GM19193 (cell line): ENCODE results near the gene PHLPP1.

ENCODE experiments used
- POLR2A ChIP-seq: IDR thresholded peaks from 4 replicates; pipeline ENCODE4 v1.6.1; 2011; ENCODE audit not compliant: insufficient read depth, insufficient read length; ENCODE audit errors: extremely low read depth

PHLPP1 gene

GRCh38 chr18:62856294-62856693 is 141.0 kb downstream of the PHLPP1 start:
- no peak for TF ChIP-seq POLR2A

- TF ChIP-seq POLR2A, result no peak
Observed at GRCh38 chr18:62857263-62857976, 142.1 kb downstream of the PHLPP1 start.

GRCh38 chr18:62860062-62860461 is 144.7 kb downstream of the PHLPP1 start:
- TF ChIP-seq POLR2A, result no peak

GRCh38 chr18:62862466-62862865 is 147.1 kb downstream of the PHLPP1 start:
- no peak for TF ChIP-seq POLR2A

- no peak for TF ChIP-seq POLR2A
Observed at GRCh38 chr18:62863579-62864001, 148.2 kb downstream of the PHLPP1 start.

GRCh38 chr18:62865498-62865897 is 150.2 kb downstream of the PHLPP1 start:
- TF ChIP-seq POLR2A, result no peak

- no peak for TF ChIP-seq POLR2A
Observed at GRCh38 chr18:62867534-62867933, 152.2 kb downstream of the PHLPP1 start.

- TF ChIP-seq POLR2A, result no peak
Observed at GRCh38 chr18:62868645-62869044, 153.3 kb downstream of the PHLPP1 start.

- TF ChIP-seq POLR2A, result no peak
Observed at GRCh38 chr18:62870643-62871042, 155.3 kb downstream of the PHLPP1 start.

- no peak for TF ChIP-seq POLR2A
Observed at GRCh38 chr18:62875323-62875722, 160.0 kb downstream of the PHLPP1 start.

GRCh38 chr18:62876111-62876510 is 160.8 kb downstream of the PHLPP1 start:
- TF ChIP-seq POLR2A, result no peak

- no peak for TF ChIP-seq POLR2A
Observed at GRCh38 chr18:62876828-62877227, 161.5 kb downstream of the PHLPP1 start.

GRCh38 chr18:62877411-62878221 is 162.3 kb downstream of the PHLPP1 start:
- TF ChIP-seq POLR2A, result no peak

GRCh38 chr18:62878305-62878704 is 163.0 kb downstream of the PHLPP1 start:
- TF ChIP-seq POLR2A, result no peak

- no peak for TF ChIP-seq POLR2A
Observed at GRCh38 chr18:62880034-62880433, 164.7 kb downstream of the PHLPP1 start.

- no peak for TF ChIP-seq POLR2A
Observed at GRCh38 chr18:62880673-62881364, 165.5 kb downstream of the PHLPP1 start.

- no peak for TF ChIP-seq POLR2A
Observed at GRCh38 chr18:62881509-62882016, 166.2 kb downstream of the PHLPP1 start.
